Uterus (tissue), 4 donors: ENCODE measurements around the gene HHAT. TPM values are rescaled to one million over a fixed set of nuclear protein-coding genes. Genes with fewer than 3 reads are reported as not detected.

Experiments used
- DNase-seq, 2 donors: peaks; one replicate each; pipeline ENCODE4 v3.0.0-alpha.2; 2019 to 2020
- H3K27ac ChIP-seq, 2 donors: fragments of 200-600 bp; sonication (generic); 1 replicate in 1 of 2; 2 replicates in 1 of 2; pipeline ENCODE4 v1.5.1; 2016 to 2018
- H3K27me3 ChIP-seq, 2 donors: fragments of 200-600 bp; sonication (generic); one replicate each; pipeline ENCODE4 v1.5.1; 2018 to 2019; ENCODE audit warnings: control low read depth in 1 of 2
- H3K36me3 ChIP-seq, 2 donors: fragments of 200-600 bp; sonication (generic); one replicate each; pipeline ENCODE4 v1.5.1; 2019; ENCODE audit warnings: control low read depth in 1 of 2
- H3K4me1 ChIP-seq, 2 donors: fragments of 200-600 bp; sonication (generic); one replicate each; pipeline ENCODE4 v1.5.1; 2018 to 2019; ENCODE audit warnings: control low read depth in 1 of 2
- H3K4me3 ChIP-seq, 2 donors: fragments of 200-600 bp; sonication (generic); 1 replicate in 1 of 2; 2 replicates in 1 of 2; pipeline ENCODE4 v1.5.1; 2018 to 2019; ENCODE audit warnings: mild to moderate bottlenecking in 1 of 2
- H3K9me3 ChIP-seq, 2 donors: fragments of 200-600 bp; sonication (generic); one replicate each; pipeline ENCODE4 v1.5.1; 2019; ENCODE audit warnings: control low read depth in 1 of 2
- POLR2A ChIP-seq, 2 donors: fragments of 450-650 bp; IDR thresholded peaks; one replicate each; pipeline ENCODE4 v1.6.1; 2016; ENCODE audit warnings: antibody characterized with exemption in 2 of 2, mild to moderate bottlenecking in 1 of 2, moderate library complexity in 1 of 2
- intact Hi-C: fragments of 100-400 bp; cut with DNase I; formaldehyde crosslinking; loops from one replicate; pipeline ENCODE4 v1.15.1; 2023; ENCODE audit warnings: low total_unique reads
- total RNA-seq, 4 donors: library from RNA; depleted of rRNA in 3 of 4; stranded (reverse); fragments of >200 nt in 3 of 4; gene quantifications; one replicate each; pipeline versions ENCODE4 v1.1.0 to v1.2.4, GENCODE V29; 2014 to 2023
- TF ChIP-seq, protein P1 (sequence below), 4 experiments: fragments of 200-600 bp in 2 of 4; fragments of 450-650 bp in 2 of 4; sonication (generic) in 2 of 4; IDR thresholded peaks; one replicate each; pipeline ENCODE4 v1.5.1; 2016 to 2019; ENCODE audit warnings: antibody characterized with exemption in 4 of 4, mild to moderate bottlenecking in 2 of 4, moderate library complexity in 1 of 4
- donor health status: DM: yes; HTN: yes; CAD: no.

Gene HHAT
- total RNA-seq, 4 donors from 2014 or later = 0.88 to 10.9 (median 3.4) TPM

DNA sequence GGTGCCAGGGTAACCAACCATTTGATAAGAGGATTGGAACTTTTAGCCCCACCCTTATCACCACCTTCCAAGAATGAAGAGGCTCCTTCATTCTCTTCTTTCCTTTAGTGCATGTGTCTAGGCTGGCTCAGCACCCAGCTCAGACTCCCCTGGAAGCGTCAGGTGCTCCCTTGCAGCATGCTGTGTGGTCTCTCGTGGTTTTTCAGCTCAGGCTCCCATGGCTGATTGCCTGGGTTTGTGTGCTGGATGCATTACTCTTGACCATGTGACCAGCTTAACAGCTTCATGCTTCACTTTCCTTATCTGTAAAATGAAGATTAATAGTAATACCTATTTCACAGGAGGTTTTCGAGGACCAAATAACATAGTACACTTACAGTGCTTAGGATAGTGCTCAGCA is 198.4 kb downstream of the HHAT start:
- H3K4me3 ChIP-seq = no peak overlapping the region
- H3K27me3 ChIP-seq = no peaks in the 10 kb centered on the region
- no peaks in the 10 kb centered on the region for H3K9me3 ChIP-seq
- intact Hi-C loops = no loop called here
- H3K36me3 ChIP-seq = no peaks in the 10 kb centered on the region
- TF ChIP-seq POLR2A (IDR thresholded peaks at IDR 0.05) = no peak
- TF ChIP-seq, protein P1, sequence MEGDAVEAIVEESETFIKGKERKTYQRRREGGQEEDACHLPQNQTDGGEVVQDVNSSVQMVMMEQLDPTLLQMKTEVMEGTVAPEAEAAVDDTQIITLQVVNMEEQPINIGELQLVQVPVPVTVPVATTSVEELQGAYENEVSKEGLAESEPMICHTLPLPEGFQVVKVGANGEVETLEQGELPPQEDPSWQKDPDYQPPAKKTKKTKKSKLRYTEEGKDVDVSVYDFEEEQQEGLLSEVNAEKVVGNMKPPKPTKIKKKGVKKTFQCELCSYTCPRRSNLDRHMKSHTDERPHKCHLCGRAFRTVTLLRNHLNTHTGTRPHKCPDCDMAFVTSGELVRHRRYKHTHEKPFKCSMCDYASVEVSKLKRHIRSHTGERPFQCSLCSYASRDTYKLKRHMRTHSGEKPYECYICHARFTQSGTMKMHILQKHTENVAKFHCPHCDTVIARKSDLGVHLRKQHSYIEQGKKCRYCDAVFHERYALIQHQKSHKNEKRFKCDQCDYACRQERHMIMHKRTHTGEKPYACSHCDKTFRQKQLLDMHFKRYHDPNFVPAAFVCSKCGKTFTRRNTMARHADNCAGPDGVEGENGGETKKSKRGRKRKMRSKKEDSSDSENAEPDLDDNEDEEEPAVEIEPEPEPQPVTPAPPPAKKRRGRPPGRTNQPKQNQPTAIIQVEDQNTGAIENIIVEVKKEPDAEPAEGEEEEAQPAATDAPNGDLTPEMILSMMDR (IDR thresholded peaks at IDR 0.05) = no peak
- H3K4me1 ChIP-seq = no peaks in the 10 kb centered on the region
- no peak for DNase-seq
- H3K27ac ChIP-seq = no peak overlapping the region

DNA sequence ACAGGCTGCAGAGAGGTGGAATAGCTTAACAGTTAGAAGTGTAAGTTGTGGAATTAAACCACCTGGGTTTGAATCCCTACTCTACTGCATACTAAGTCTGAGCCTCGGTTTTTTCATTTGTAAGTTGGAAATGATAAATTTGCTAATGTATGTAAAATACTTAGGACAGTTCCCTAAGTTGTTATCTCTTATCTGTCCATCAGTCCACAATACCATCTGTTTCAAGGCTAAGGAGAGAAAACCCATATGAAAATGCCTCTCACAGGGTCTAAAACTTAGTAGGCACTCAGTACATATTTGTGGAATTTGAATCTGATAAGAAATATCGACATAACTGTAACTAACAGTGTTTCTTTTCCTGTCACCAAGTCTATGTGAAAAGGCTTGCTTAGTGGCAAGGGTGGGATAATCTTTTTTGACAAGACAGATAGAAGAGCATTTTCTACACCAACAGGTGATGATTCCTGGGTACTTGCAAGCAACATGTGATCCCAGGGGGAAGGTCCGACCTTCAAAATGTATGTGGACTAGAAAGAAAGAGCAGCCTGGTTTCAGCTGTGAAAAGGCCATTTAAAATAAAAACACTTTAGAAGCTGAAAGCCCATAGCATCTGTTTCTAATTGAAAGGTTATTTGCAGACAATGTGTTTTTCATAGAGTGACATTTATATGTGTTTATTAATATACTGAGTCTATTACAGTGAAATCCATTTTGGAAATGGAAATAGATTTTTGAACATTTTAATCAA is 202.9 kb downstream of the HHAT start:
- intact Hi-C loops = no loop called here
- H3K9me3 ChIP-seq = no peaks in the 10 kb centered on the region
- no peak for DNase-seq
- no peaks in the 10 kb centered on the region for H3K36me3 ChIP-seq
- no peak overlapping the region for H3K4me3 ChIP-seq
- H3K27ac ChIP-seq = no peak overlapping the region
- no peaks in the 10 kb centered on the region for H3K27me3 ChIP-seq
- no peak for TF ChIP-seq POLR2A (IDR thresholded peaks at IDR 0.05)
- TF ChIP-seq, protein P1 (IDR thresholded peaks at IDR 0.05) = no peak
- no peaks in the 10 kb centered on the region for H3K4me1 ChIP-seq

DNA sequence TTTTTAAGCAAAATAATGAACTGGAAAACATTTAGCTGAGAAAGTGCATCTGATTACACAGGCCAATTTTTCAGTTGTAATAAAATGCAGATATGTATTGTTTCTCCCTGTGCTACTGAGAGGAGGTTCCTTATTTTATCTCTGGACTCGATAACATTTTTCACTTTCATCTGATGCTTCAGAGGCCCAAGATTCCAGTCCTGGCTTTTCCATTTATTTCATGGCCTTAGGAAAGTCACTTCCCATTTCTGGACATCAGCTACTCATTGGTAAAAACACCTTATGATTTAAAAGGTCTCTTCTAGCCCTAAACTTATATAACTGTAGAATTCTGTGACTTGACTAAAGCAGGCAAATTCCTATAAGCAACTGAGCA is 203.5 kb downstream of the HHAT start:
- Histone ChIP-seq H3K27me3 (no peaks in the 10 kb centered on the region), H3K9me3 (no peaks in the 10 kb centered on the region), H3K27ac (no peak overlapping the region), H3K4me1 (no peaks in the 10 kb centered on the region), H3K4me3 (no peak overlapping the region), H3K36me3 (no peaks in the 10 kb centered on the region)
- TF ChIP-seq POLR2A (IDR thresholded peaks at IDR 0.05) = no peak
- intact Hi-C loops = no loop called here
- no peak for DNase-seq

DNA sequence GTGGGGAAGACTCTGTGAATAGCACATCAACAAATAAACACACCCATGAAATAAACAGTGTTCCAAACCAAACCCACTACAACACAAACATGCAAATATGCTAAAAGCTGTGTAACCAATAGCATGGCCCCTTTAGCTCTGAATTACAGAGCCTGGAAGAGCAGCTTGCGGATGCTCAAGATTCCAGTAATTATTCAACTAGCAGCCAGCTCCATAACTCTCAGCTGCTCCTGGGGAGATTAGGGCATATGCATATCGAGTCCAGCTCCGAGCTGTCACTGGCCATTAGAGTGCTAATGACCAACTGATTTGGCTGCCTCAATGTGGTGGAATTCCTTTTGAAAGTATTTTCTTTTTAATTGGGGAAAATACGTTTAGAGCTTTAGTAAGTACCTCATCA is 207.1 kb downstream of the HHAT start:
- TF ChIP-seq, protein P1 (IDR thresholded peaks at IDR 0.05) = no peak
- TF ChIP-seq POLR2A (IDR thresholded peaks at IDR 0.05) = no peak
- H3K9me3 ChIP-seq = no peaks in the 10 kb centered on the region
- no peak overlapping the region for H3K4me3 ChIP-seq
- DNase-seq = no peak
- no peaks in the 10 kb centered on the region for H3K4me1 ChIP-seq
- no peak overlapping the region for H3K27ac ChIP-seq
- H3K27me3 ChIP-seq = no peaks in the 10 kb centered on the region
- intact Hi-C loops = no loop called here
- H3K36me3 ChIP-seq = no peaks in the 10 kb centered on the region

DNA sequence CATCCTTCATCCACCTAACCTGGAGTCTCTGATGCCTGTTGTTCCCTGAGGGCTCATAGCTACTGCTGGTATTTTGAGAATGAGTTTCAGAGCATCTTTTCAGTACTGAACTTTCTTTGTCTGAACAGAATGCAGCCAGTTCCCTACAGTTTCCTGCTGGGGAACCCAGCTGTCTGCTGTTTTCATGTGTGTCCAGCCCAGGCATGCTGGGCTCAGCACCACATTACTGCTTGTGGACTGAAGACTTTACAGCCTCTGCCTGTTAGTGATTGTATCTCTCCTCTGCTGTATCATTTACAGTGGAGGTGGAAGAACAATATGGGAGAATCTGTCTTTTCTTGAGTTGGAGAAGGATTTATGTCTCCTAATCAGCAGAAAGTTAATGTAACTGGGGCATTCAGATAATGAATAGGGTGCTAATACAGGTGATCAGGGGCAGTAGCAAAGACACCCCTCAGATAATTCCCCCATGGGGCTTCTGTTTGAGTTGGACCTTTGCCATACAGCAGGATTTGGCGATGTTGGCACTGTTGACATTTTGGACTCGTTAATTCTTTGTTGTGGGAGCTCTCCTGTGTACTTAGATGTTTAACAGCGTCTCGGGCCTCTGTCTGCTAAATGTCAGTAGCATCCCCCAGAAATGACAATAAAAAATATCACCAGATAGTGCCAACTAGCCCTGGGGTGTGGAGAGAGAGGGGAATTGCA is 207.7 kb downstream of the HHAT start:
- TF ChIP-seq POLR2A (IDR thresholded peaks at IDR 0.05) = no peak
- TF ChIP-seq, protein P1 (IDR thresholded peaks at IDR 0.05) = no peak
- no peak overlapping the region for H3K4me3 ChIP-seq
- no peaks in the 10 kb centered on the region for H3K27me3 ChIP-seq
- DNase-seq = no peak
- H3K9me3 ChIP-seq = no peaks in the 10 kb centered on the region
- H3K4me1 ChIP-seq = no peaks in the 10 kb centered on the region
- H3K36me3 ChIP-seq = no peaks in the 10 kb centered on the region
- intact Hi-C loops = no loop called here
- H3K27ac ChIP-seq = no peak overlapping the region
